NCI-H446 treated with DMSO at 0.1 percent for 48 hours (cell line): ENCODE results near the gene TWNK.
"Not testable (repeated sequence)": the region's sequence is repeated elsewhere in the genome, so short reads cannot be mapped to it uniquely, and the experiment has no call there.

Source experiments
- DNase-seq: peaks from one replicate; lab custom pipeline; 2025; lab: John Stamatoyannopoulos, UW

TWNK gene

DNA sequence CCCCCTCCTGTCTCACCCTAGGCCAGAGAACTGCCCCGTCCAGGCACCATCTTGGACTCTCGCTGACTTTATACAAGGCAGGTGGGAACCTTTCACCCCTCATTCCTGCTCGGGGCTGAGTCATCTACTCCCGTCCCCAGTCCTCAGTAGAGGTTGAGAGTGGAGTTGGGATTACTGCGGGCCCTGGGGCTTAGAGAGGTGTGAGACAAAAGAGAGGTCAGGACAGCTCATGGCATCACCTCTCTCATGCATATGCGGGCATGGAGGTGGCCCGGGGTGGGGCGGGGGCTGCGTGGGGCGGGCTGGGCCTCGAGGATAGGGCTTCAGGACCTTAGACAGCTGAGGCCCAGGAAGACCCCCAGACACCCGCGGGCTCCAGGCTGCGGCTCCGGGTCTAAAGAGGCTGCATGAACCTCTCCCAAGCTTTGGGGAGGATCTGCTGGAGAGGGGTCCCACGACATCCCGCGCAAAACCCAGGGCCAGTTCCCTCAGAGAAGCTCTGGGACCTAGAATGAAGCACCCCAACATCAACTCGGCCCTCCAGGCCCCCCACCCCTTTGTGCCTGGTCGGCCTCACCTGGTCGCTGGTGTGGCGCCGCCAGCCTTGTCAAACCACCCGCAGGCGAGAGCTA lies 43.3 kb downstream of the TWNK start:
- DNase-seq: no peak

- peak; percentile 55 for DNase-seq
Observed at GRCh38 chr10:101031128-101031795, 43.9 kb downstream of the TWNK start, which contains the start of the genes PDZD7 and SFXN3. TSS of gene PDZD7 (minus strand) at chr10:101031129. CDS start at chr10:101030219, 910 bp downstream. TSS of gene SFXN3 (plus strand) at chr10:101031234. CDS start at chr10:101034695, 3,461 bp downstream.

DNA sequence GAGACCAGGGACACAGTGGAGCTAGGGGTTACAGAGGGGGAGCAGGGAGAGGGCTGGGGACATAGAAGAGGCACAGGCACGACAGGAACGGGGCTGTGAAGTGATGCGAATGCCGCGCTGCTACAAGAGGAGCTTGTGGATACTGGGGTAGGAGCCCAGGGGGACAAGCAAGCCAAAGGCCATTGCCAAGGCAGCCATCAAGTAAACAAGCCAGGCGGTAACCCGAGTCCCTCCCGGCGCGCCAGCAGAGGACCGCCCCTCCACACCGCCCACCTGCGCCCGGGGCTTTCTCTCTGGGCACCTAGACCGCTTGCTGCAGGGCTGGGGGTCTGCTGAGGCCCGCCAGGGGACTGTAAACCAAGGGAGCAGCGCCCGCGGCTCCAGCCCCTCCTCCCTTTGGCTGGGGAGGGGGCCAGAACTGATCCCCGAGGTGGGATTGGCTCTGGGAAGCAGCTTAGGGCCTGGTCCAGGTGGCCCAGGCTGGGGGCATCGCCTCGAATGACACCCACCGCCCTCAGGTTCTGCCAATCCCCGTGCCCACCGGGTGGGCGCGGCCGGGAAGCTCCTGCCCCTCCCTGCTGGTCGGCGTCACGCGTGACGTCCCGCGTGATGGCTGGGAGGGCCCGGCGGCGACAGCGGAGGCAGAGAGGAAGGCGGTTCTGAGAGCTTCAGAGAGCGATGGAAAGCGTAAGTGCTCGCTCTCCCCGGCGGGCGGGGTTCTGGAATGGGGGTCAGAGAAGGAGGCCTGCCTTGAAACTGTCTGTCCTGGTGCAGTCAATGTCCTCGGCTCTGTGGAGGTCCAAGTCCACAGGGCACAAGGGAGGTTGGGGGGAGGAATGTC lies 44.7 kb downstream of the TWNK start:
- no peak for DNase-seq

GRCh38 chr10:101032637-101033224 lies 45.4 kb downstream of the TWNK start:
- peak; percentile 49 for DNase-seq

- no peak for DNase-seq
Observed at GRCh38 chr10:101033276-101033675, 45.9 kb downstream of the TWNK start.

DNA sequence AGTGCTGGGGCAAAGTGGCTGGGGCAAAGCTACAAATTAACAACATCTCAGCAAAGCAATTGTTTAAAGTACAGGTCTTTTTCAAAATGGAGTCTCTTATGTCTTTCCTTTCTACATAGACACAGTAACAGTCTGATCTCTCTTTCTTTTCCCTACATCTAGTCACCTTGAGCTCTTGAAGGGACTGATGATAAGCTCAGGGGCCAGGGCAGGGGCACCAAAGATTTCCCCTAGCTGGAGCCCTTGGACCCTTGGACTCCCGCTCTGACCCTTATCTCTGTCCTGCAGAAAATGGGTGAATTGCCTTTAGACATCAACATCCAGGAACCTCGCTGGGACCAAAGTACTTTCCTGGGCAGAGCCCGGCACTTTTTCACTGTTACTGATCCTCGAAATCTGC lies 47.1 kb downstream of the TWNK start:
- DNase-seq: not testable (repeated sequence)

DNA sequence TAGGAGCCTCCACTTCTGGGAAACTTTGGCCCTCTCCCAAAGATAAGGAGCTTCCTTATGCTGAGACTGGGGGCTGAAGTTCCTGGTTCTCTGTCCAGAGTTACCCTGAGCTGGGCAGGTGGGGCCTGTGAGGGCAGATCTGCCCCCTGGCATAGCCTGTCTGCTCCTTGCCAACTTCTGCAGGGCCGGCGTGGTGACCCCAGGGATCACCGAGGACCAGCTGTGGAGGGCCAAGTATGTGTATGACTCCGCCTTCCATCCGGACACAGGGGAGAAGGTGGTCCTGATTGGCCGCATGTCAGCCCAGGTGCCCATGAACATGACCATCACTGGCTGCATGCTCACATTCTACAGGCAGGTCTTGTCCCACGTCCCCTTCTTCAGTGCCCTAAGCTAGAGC lies 48.0 kb downstream of the TWNK start:
- DNase-seq: no peak

DNA sequence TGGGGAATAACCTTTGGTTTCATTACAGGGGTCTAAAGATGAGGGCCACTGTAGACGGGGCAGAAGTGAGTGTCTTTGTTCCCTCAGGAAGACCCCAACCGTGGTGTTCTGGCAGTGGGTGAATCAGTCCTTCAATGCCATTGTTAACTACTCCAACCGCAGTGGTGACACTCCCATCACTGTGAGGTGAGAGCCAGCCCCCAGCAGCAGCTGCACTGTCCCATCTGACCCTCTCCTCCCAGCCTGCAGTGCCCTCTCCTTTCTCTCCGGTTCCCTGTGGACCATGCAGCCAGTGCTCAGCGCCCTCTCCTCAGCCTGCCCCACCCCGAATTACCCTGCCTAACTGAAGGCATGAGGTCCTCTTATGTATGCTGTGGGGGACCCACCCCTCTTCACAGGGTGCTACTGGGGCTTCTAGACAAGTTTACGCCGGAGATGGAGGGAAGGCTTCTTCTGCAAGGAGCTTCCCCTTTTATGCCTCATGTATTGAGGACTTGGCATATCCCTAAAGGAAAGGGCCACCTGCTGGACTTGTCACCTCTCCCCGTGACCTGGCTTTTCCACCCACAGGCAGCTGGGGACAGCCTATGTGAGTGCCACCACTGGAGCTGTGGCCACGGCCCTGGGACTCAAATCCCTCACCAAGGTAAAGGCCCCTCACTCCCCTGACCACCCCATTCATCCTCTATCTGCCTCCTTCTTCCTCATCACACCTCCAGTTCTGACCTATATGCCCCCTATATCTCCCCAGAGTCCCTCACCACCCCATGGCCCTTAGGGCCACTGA lies 48.8 kb downstream of the TWNK start:
- DNase-seq: no peak

DNA sequence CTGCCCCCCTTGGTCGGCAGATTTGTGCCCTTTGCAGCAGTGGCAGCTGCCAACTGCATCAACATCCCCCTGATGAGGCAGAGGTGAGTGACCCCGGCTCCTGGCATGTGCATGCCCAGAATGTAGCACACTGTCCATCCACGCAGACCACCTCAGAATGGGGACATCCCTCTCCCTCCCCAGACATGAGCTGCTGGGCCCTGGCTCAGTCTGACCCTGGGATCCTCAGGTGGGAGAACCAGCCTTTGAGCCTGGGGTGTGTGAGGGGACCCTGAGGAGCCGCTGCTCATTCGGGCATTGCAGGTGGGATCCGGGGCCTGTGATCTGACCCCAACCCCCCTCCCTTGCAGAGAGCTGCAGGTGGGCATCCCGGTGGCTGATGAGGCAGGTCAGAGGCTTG lies 49.4 kb downstream of the TWNK start:
- no peak for DNase-seq

- DNase-seq: no peak
Observed at GRCh38 chr10:101038484-101038883, 51.1 kb downstream of the TWNK start.

GRCh38 chr10:101040061-101040460 lies 52.7 kb downstream of the TWNK start:
- DNase-seq: no peak

DNA sequence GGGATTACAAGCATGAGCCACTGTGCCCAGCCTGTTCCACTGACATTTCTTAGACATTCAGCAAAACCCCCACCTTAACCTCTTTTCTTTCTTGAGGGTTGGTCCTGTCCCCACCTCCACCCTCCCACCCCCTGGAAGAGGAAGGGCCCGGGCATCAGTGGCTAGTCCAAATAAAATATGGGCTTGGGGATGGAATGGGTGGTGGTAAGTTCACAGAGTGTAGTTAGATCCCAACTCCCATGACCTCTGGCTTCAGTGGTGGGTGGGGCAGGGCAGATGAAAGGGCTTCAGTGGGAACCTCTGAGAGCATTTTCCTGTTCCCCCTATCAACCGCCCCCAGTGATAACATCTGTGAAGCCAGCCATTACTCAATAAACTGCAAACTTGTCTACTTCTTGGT lies 53.5 kb downstream of the TWNK start:
- DNase-seq: no peak

DNA sequence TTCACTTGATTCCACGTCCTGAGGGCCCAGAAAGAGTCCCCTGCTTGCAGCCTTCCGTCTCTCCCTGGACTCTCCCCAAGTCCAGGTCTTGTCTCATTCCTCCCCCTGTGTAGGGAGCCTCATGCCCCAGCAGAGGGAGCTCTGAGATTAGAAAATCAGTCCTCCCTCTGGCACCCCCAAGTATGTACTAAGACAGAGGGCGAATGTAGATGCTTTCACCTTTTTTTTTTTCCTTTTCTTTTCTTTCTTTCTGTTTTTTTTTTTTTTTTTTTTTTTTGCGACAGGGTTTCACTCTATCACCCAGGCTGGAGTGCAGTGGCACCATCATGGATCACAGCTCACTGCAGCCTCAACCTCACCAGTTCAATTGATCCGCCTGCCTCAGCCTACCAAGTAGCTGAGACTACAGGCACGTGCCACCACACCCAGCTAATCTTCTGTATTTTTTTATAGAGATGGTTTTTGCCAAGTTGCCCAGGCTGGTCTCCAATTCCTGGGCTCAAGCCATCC lies 54.0 kb downstream of the TWNK start:
- DNase-seq: peak; percentile 38

GRCh38 chr10:101042118-101042517 lies 54.8 kb downstream of the TWNK start:
- DNase-seq: no peak

GRCh38 chr10:101042667-101043362 lies 55.5 kb downstream of the TWNK start:
- peak; percentile 53 for DNase-seq

- no peak for DNase-seq
Observed at GRCh38 chr10:101043363-101043707, 56.0 kb downstream of the TWNK start.
